Measurements from ENCODE around the gene PFKP.

DNA sequence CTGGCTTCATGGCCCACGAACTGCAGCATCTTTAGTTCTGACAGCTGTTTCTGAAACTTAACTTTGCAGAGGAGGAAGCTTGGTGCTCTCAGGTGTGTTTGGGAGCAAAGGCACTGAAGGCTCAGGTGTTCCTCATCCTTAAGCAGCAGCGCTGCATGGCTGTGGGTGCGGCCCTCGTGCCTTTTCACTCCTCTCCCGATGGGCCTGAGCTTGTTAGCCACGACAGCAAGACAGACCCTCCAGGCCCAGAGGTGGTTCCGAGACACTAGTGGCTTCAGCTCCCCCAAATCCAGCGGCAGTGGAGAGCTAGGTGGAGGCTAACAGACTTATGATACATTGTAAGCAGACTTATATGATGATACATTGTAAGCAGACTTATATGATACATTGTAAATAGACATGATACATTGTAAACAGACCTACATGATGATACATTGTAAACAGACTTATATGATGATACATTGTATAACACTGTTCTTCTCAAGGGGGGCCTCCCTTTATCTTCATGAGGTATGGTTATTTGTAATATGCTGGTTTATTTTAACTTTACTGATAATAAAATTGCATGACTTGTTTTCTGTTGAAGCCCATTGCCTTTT lies 14.1 kb downstream of the PFKP start:
- TF ChIP-seq, protein P1, sequence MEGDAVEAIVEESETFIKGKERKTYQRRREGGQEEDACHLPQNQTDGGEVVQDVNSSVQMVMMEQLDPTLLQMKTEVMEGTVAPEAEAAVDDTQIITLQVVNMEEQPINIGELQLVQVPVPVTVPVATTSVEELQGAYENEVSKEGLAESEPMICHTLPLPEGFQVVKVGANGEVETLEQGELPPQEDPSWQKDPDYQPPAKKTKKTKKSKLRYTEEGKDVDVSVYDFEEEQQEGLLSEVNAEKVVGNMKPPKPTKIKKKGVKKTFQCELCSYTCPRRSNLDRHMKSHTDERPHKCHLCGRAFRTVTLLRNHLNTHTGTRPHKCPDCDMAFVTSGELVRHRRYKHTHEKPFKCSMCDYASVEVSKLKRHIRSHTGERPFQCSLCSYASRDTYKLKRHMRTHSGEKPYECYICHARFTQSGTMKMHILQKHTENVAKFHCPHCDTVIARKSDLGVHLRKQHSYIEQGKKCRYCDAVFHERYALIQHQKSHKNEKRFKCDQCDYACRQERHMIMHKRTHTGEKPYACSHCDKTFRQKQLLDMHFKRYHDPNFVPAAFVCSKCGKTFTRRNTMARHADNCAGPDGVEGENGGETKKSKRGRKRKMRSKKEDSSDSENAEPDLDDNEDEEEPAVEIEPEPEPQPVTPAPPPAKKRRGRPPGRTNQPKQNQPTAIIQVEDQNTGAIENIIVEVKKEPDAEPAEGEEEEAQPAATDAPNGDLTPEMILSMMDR (IDR thresholded peaks at IDR 0.05) = no peak
- TF ChIP-seq POLR2AphosphoS5 (IDR thresholded peaks at IDR 0.05) (no peak), POLR2A (IDR thresholded peaks at IDR 0.05) (no peak)
